Right lobe of liver (tissue), 4 donors: ENCODE measurements around the gene SLC20A1.

Source experiments
- CTCF ChIP-seq, 4 donors: fragments of 200-600 bp in 3 of 4; fragments of 450-650 bp in 1 of 4; IDR thresholded peaks; one replicate each; pipeline versions ENCODE4 v1.5.1 to v1.8.0; 2016 to 2022; ENCODE audit warnings: antibody characterized with exemption in 4 of 4, mild to moderate bottlenecking in 2 of 4
- POLR2A ChIP-seq: fragments of 450-650 bp; IDR thresholded peaks from one replicate; pipeline ENCODE4 v1.6.1; 2017; ENCODE audit warnings: antibody characterized with exemption, mild to moderate bottlenecking
- donor health status: DM: no; HTN: no; CAD: no.
- donor health status: DM: no; HTN: no; CAD: no.
- donor health status: DM: no; HTN: yes; CAD: no.

GRCh38 chr2:112706170-112706664 lies 60.5 kb downstream of the SLC20A1 start:
- TF ChIP-seq CTCF (IDR thresholded peaks at IDR 0.05) (no peak), POLR2A (no peak)
